Measurements from ENCODE around the gene MOCS1. TPM values are rescaled to one million over a fixed set of nuclear protein-coding genes. Genes with fewer than 3 reads are reported as not detected.

The MOCS1 gene
- total and polyA plus RNA-seq, 4 donors = 10.3 to 23.0 (median 19.2) TPM

DNA sequence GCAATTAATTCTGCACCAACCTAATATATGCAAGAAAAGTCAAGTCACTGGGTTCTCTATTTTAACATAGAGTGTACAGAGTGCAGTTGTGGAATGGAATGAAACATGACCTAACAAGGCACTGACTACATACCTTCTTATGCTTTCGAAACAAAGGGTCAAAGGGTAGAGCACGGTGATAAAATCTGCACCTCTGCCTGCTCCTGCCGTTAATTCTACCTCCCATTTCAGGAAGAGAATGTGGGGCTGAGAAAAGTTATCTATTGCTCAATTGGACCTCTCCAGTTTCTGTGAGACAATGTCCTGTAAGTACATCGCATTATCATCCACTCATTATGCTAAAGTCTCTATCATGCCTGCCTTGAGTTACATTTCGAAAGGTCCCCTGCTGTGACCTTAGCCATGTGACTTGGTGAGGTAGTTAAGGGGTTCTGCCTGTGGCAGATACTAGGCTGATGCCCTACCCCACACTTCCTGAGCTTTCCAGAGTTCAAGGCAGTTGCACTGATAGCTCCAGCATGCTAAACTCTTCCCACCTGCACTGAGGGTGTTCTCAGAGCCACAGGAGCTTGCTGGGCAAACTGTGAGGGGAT lies 14.0 kb upstream of the MOCS1 start:
- DNase-seq (no peak), ATAC-seq (ENCODE audit: insufficient read depth, low FRiP score) (no peak)
- Histone ChIP-seq H3K9me3 (ENCODE audit: control insufficient read depth in 4 of 4, insufficient read depth in 3 of 4, low read length in 3 of 4) (no peaks in the 10 kb centered on the region), H3K36me3 (ENCODE audit: control insufficient read depth in 4 of 4, insufficient read depth in 4 of 4, low read length in 4 of 4) (no peaks in the 10 kb centered on the region), H3K9ac (ENCODE audit: insufficient read depth in 1 of 2, low read length in 2 of 2) (no peak overlapping the region), H3K27ac (ENCODE audit: low read depth in 1 of 2, low read length in 1 of 2) (no peak overlapping the region), H3K4me3 (no peak overlapping the region), H3K4me1 (ENCODE audit: control insufficient read depth in 5 of 5, insufficient read depth in 5 of 5, low read length in 5 of 5) (peaks cover 0 to 11% (median 1%) of the 10 kb centered on the region in 5 donors), H3K27me3 (ENCODE audit: control insufficient read depth in 3 of 3, insufficient read depth in 3 of 3, low read length in 2 of 3) (no peaks in the 10 kb centered on the region)
- WGBS, 2 donors = 75 to 78% methylated on average over 5 of the region's 5 CpGs
- TF ChIP-seq CTCF (IDR thresholded peaks at IDR 0.05; ENCODE audit: control extremely low read depth, extremely low read depth) = no peak

DNA sequence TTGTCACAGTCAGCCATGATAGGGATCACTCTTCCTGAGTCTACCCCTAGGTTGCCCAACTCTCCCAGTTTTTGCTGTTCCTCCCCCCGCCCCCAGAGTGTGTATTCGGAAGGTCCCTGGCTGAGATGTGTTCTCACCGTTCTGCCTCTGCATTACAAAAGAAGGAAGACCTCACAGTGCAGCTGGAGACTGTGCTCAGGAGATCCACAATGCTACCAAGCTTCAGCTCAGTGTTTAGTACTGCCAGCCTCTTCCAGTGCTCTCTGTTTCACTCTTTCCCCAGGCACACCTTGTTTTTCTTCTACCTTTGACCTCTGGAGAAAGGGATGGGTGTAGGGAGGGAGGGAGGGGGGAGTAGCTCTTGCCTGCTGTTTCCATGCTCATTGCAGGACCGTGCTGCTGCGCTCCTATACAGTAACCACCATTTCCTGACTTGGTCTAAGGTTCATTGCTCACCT lies 13.4 kb upstream of the MOCS1 start:
- ATAC-seq (ENCODE audit: insufficient read depth, low FRiP score) = no peak

GRCh38 chr6:39945626-39946025 lies 11.4 kb upstream of the MOCS1 start:
- no peak overlapping the region for H3K27ac ChIP-seq (ENCODE audit: low read depth in 1 of 2, low read length in 1 of 2)
- H3K9me3 ChIP-seq (ENCODE audit: control insufficient read depth in 4 of 4, insufficient read depth in 3 of 4, low read length in 3 of 4) = no peaks in the 10 kb centered on the region
- no peak for TF ChIP-seq CTCF (IDR thresholded peaks at IDR 0.05; ENCODE audit: control extremely low read depth, extremely low read depth)
- WGBS, 2 donors = 78 to 85% methylated on average over 1 of the region's 1 CpG
- no peaks in the 10 kb centered on the region for H3K36me3 ChIP-seq (ENCODE audit: control insufficient read depth in 4 of 4, insufficient read depth in 4 of 4, low read length in 4 of 4)
- ATAC-seq (ENCODE audit: insufficient read depth, low FRiP score) (no peak), DNase-seq (no peak)
- H3K27me3 ChIP-seq (ENCODE audit: control insufficient read depth in 3 of 3, insufficient read depth in 3 of 3, low read length in 2 of 3) = peaks cover 0 to 2% (median 0%) of the 10 kb centered on the region in 3 donors
- no peak overlapping the region for H3K9ac ChIP-seq (ENCODE audit: insufficient read depth in 1 of 2, low read length in 2 of 2)
- no peaks in the 10 kb centered on the region for H3K4me1 ChIP-seq (ENCODE audit: control insufficient read depth in 5 of 5, insufficient read depth in 5 of 5, low read length in 5 of 5)
- no peak overlapping the region for H3K4me3 ChIP-seq

More for the DNA sequence above, 13.4 kb upstream of the MOCS1 start:
- Histone ChIP-seq H3K9me3 (ENCODE audit: control insufficient read depth in 4 of 4, insufficient read depth in 3 of 4, low read length in 3 of 4) (no peaks in the 10 kb centered on the region), H3K4me3 (no peak overlapping the region), H3K27me3 (ENCODE audit: control insufficient read depth in 3 of 3, insufficient read depth in 3 of 3, low read length in 2 of 3) (no peaks in the 10 kb centered on the region), H3K36me3 (ENCODE audit: control insufficient read depth in 4 of 4, insufficient read depth in 4 of 4, low read length in 4 of 4) (no peaks in the 10 kb centered on the region), H3K9ac (ENCODE audit: insufficient read depth in 1 of 2, low read length in 2 of 2) (no peak overlapping the region), H3K27ac (ENCODE audit: low read depth in 1 of 2, low read length in 1 of 2) (no peak overlapping the region), H3K4me1 (ENCODE audit: control insufficient read depth in 5 of 5, insufficient read depth in 5 of 5, low read length in 5 of 5) (peaks cover 0 to 11% (median 1%) of the 10 kb centered on the region in 5 donors)
- DNase-seq = no peak
- WGBS, 2 donors = 62 to 69% methylated on average over 5 of the region's 5 CpGs
- no peak for TF ChIP-seq CTCF (IDR thresholded peaks at IDR 0.05; ENCODE audit: control extremely low read depth, extremely low read depth)

All from lung (tissue), 12 donors.